ENCODE measurements around the gene FXR1.
"Not testable (repeated sequence)": the region's sequence is repeated elsewhere in the genome, so short reads cannot be mapped to it uniquely, and the experiment has no call there.

Gene FXR1

GRCh38 chr3:180981912-180982311 lies 69.4 kb downstream of the FXR1 start:
- Histone ChIP-seq H3K9me3 (ENCODE audit: insufficient read depth, low read depth, low read length) (no peaks in the 10 kb centered on the region), H3K23ac (ENCODE audit: low read length) (no peak overlapping the region), H3K79me1 (ENCODE audit: low read length) (no peaks in the 10 kb centered on the region), H2BK12ac (ENCODE audit: low read length) (no peak overlapping the region), H2AFZ (ENCODE audit: insufficient read depth, low read length, poor library complexity) (no peak overlapping the region), H4K8ac (ENCODE audit: low read depth, low read length) (no peak overlapping the region), H3K14ac (ENCODE audit: low read length) (no peak overlapping the region), H3K4ac (ENCODE audit: low read depth, low read length) (no peak overlapping the region), H4K91ac (ENCODE audit: low read depth, low read length) (no peak overlapping the region), H4K12ac (ENCODE audit: low read depth, low read length) (no peak overlapping the region), H3K36me3 (ENCODE audit: control insufficient read depth in 1 of 2, insufficient read depth in 2 of 2, low read length in 2 of 2) (no peaks in the 10 kb centered on the region), H3K27me3 (ENCODE audit: insufficient read depth, low read length) (no peaks in the 10 kb centered on the region), H3K9ac (ENCODE audit: low read length) (no peak overlapping the region), H3K4me2 (ENCODE audit: low read length) (no peak overlapping the region), H3K4me3 (ENCODE audit: low read depth, low read length) (no peak overlapping the region), H3K27ac (ENCODE audit: low read depth, low read length) (no peak overlapping the region), H3K18ac (ENCODE audit: low read length) (no peak overlapping the region), H2BK120ac (ENCODE audit: insufficient read depth, low read length, poor library complexity) (no peak overlapping the region), H3K4me1 (ENCODE audit: control insufficient read depth in 1 of 2, insufficient read depth in 2 of 2, low read length in 2 of 2) (no peaks in the 10 kb centered on the region), H2AK5ac (ENCODE audit: low read length) (no peak overlapping the region), H2BK5ac (ENCODE audit: low read depth, low read length, poor library complexity) (no peak overlapping the region), H3K79me2 (ENCODE audit: control insufficient read depth, insufficient read depth, low read length, poor library complexity) (no peaks in the 10 kb centered on the region)
- no CpG with 5 or more reads among the region's 2 CpGs for WGBS (ENCODE audit: extremely low coverage, insufficient coverage, insufficient read length)
- DNase-seq = no peak

DNA sequence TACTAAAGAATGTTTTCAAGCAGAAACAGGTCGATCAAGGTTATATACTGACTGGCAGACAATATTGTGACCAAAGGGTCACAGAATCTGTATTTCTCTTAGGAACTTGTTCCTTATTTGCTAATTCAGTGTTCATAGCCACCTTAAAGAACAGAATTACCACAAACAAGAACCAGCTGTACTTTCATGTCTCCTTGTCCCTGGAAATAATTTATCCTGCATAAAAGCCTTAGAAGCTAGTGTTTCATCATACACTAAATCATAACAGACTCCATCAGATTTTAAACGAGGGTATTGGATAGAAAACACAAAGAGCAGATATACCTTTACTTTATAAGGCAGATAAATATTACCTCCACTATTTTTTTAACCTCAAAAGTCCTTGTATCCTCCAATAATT lies 70.7 kb downstream of the FXR1 start:
- DNase-seq = no peak
- Histone ChIP-seq H3K27me3 (ENCODE audit: insufficient read depth, low read length) (no peaks in the 10 kb centered on the region), H3K23ac (ENCODE audit: low read length) (no peak overlapping the region), H3K9me3 (ENCODE audit: insufficient read depth, low read depth, low read length) (no peaks in the 10 kb centered on the region), H4K12ac (ENCODE audit: low read depth, low read length) (no peak overlapping the region), H3K18ac (ENCODE audit: low read length) (no peak overlapping the region), H2BK120ac (ENCODE audit: insufficient read depth, low read length, poor library complexity) (no peak overlapping the region), H3K79me1 (ENCODE audit: low read length) (no peaks in the 10 kb centered on the region), H4K91ac (ENCODE audit: low read depth, low read length) (no peak overlapping the region), H2AFZ (ENCODE audit: insufficient read depth, low read length, poor library complexity) (no peak overlapping the region), H3K4me2 (ENCODE audit: low read length) (no peak overlapping the region), H3K36me3 (ENCODE audit: control insufficient read depth in 1 of 2, insufficient read depth in 2 of 2, low read length in 2 of 2) (peaks cover 0 to 3% of the 10 kb centered on the region in 2 experiments), H2BK5ac (ENCODE audit: low read depth, low read length, poor library complexity) (no peak overlapping the region), H2BK12ac (ENCODE audit: low read length) (no peak overlapping the region), H3K14ac (ENCODE audit: low read length) (no peak overlapping the region), H3K79me2 (ENCODE audit: control insufficient read depth, insufficient read depth, low read length, poor library complexity) (no peaks in the 10 kb centered on the region), H2AK5ac (ENCODE audit: low read length) (no peak overlapping the region), H4K8ac (ENCODE audit: low read depth, low read length) (no peak overlapping the region), H3K9ac (ENCODE audit: low read length) (no peak overlapping the region), H3K4me1 (ENCODE audit: control insufficient read depth in 1 of 2, insufficient read depth in 2 of 2, low read length in 2 of 2) (no peaks in the 10 kb centered on the region), H3K27ac (ENCODE audit: low read depth, low read length) (no peak overlapping the region), H3K4me3 (ENCODE audit: low read depth, low read length) (no peak overlapping the region), H3K4ac (ENCODE audit: low read depth, low read length) (no peak overlapping the region)
- WGBS (ENCODE audit: extremely low coverage, insufficient coverage, insufficient read length) = no CpG with 5 or more reads among the region's 2 CpGs

DNA sequence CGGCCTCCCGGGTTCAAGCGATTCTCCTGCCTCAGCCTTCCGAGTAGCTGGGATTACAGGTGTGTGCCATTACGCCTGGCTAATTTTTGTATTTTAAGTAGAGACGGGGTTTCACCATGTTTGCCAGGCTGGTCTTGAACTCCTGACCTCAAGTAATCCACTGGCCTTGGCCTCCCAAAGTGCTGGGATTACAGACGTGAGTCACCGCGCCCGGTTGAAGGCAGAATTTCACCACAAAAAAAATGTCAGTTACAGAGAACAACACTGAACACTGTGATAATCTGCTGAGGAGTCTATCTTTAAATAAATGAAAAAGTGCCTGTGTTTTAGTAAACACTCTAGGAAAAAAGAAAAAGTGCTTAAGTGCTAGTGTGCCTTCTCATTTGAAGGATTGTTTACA lies 73.9 kb downstream of the FXR1 start:
- not testable (repeated sequence) for H4K91ac ChIP-seq (ENCODE audit: low read depth, low read length); H3K14ac ChIP-seq (ENCODE audit: low read length); H2BK120ac ChIP-seq (ENCODE audit: insufficient read depth, low read length, poor library complexity); H2BK5ac ChIP-seq (ENCODE audit: low read depth, low read length, poor library complexity); H3K27ac ChIP-seq (ENCODE audit: low read depth, low read length); H3K9me3 ChIP-seq (ENCODE audit: insufficient read depth, low read depth, low read length); H3K18ac ChIP-seq (ENCODE audit: low read length); H3K36me3 ChIP-seq (ENCODE audit: control insufficient read depth in 1 of 2, insufficient read depth in 2 of 2, low read length in 2 of 2); H3K23ac ChIP-seq (ENCODE audit: low read length); H2AFZ ChIP-seq (ENCODE audit: insufficient read depth, low read length, poor library complexity); H3K4me2 ChIP-seq (ENCODE audit: low read length); H3K9ac ChIP-seq (ENCODE audit: low read length); H3K4ac ChIP-seq (ENCODE audit: low read depth, low read length); H3K79me2 ChIP-seq (ENCODE audit: control insufficient read depth, insufficient read depth, low read length, poor library complexity); H2AK5ac ChIP-seq (ENCODE audit: low read length); H4K8ac ChIP-seq (ENCODE audit: low read depth, low read length); H3K27me3 ChIP-seq (ENCODE audit: insufficient read depth, low read length); H3K4me3 ChIP-seq (ENCODE audit: low read depth, low read length); H4K12ac ChIP-seq (ENCODE audit: low read depth, low read length); H2BK12ac ChIP-seq (ENCODE audit: low read length); H3K79me1 ChIP-seq (ENCODE audit: low read length); H3K4me1 ChIP-seq (ENCODE audit: control insufficient read depth in 1 of 2, insufficient read depth in 2 of 2, low read length in 2 of 2); DNase-seq
- no CpG with 5 or more reads among the region's 10 CpGs for WGBS (ENCODE audit: extremely low coverage, insufficient coverage, insufficient read length)

- no peak overlapping the region for H3K18ac ChIP-seq (ENCODE audit: low read length)
- no peak overlapping the region for H3K4me3 ChIP-seq (ENCODE audit: low read depth, low read length)
- H3K27ac ChIP-seq (ENCODE audit: low read depth, low read length) = no peak overlapping the region
- no peak overlapping the region for H3K4me2 ChIP-seq (ENCODE audit: low read length)
- DNase-seq = no peak
- H3K23ac ChIP-seq (ENCODE audit: low read length) = no peak overlapping the region
- no peaks in the 10 kb centered on the region for H3K4me1 ChIP-seq (ENCODE audit: control insufficient read depth in 1 of 2, insufficient read depth in 2 of 2, low read length in 2 of 2)
- no peak overlapping the region for H3K14ac ChIP-seq (ENCODE audit: low read length)
- peaks cover 5% of the 10 kb centered on the region for H3K79me2 ChIP-seq (ENCODE audit: control insufficient read depth, insufficient read depth, low read length, poor library complexity)
- H3K27me3 ChIP-seq (ENCODE audit: insufficient read depth, low read length) = no peaks in the 10 kb centered on the region
- no CpG with 5 or more reads among the region's 2 CpGs for WGBS (ENCODE audit: extremely low coverage, insufficient coverage, insufficient read length)
- peaks cover 0 to 3% of the 10 kb centered on the region in 2 experiments for H3K36me3 ChIP-seq (ENCODE audit: control insufficient read depth in 1 of 2, insufficient read depth in 2 of 2, low read length in 2 of 2)
- H2BK5ac ChIP-seq (ENCODE audit: low read depth, low read length, poor library complexity) = no peak overlapping the region
- H2BK12ac ChIP-seq (ENCODE audit: low read length) = no peak overlapping the region
- H3K4ac ChIP-seq (ENCODE audit: low read depth, low read length) = no peak overlapping the region
- H4K8ac ChIP-seq (ENCODE audit: low read depth, low read length) = no peak overlapping the region
- no peaks in the 10 kb centered on the region for H3K9me3 ChIP-seq (ENCODE audit: insufficient read depth, low read depth, low read length)
- no peak overlapping the region for H2AFZ ChIP-seq (ENCODE audit: insufficient read depth, low read length, poor library complexity)
- H3K79me1 ChIP-seq (ENCODE audit: low read length) = peaks cover 3% of the 10 kb centered on the region
- H2BK120ac ChIP-seq (ENCODE audit: insufficient read depth, low read length, poor library complexity) = no peak overlapping the region
- H4K12ac ChIP-seq (ENCODE audit: low read depth, low read length) = no peak overlapping the region
- no peak overlapping the region for H2AK5ac ChIP-seq (ENCODE audit: low read length)
- H3K9ac ChIP-seq (ENCODE audit: low read length) = no peak overlapping the region
- no peak overlapping the region for H4K91ac ChIP-seq (ENCODE audit: low read depth, low read length)
Measured at GRCh38 chr3:180987344-180987743, 74.9 kb downstream of the FXR1 start.

Measured in trophoblast cell (in vitro differentiated cells and primary cell).